ENCODE results near the gene GNL3L. TPM values are rescaled to one million over a fixed set of nuclear protein-coding genes. Genes with fewer than 3 reads are reported as not detected.
"Not testable (repeated sequence)": the region's sequence is repeated elsewhere in the genome, so short reads cannot be mapped to it uniquely, and the experiment has no call there.

Gene GNL3L
- total RNA-seq, 1 experiment from 2014 or later = 35.8 TPM

- no peak for DNase-seq (ENCODE audit: low read depth in 1 of 2, low spot score in 2 of 2)
- Histone ChIP-seq H3K27me3 (replicated peaks) (no peaks in the 10 kb centered on the region), H3K9me3 (replicated peaks) (no peaks in the 10 kb centered on the region), H3K36me3 (peaks cover 4% of the 10 kb centered on the region), H3K4me3 (peak overlapping the region; percentile 75), H3K4me1 (replicated peaks) (peaks cover 3% of the 10 kb centered on the region), H3K27ac (peak overlapping the region; percentile 90)
Measured at GRCh38 chrX:54529151-54529550, 868 bp upstream of the GNL3L start.

GRCh38 chrX:54530357-54530900, 410 bp downstream of the GNL3L start:
- Histone ChIP-seq H3K36me3 (peaks cover 4% of the 10 kb centered on the region), H3K27ac (peak overlapping the region; percentile 90), H3K4me3 (peak overlapping the region; percentile 75), H3K27me3 (replicated peaks) (no peaks in the 10 kb centered on the region), H3K9me3 (replicated peaks) (no peaks in the 10 kb centered on the region), H3K4me1 (replicated peaks) (peaks cover 8% of the 10 kb centered on the region)
- DNase-seq (ENCODE audit: low read depth in 1 of 2, low spot score in 2 of 2) = no peak

GRCh38 chrX:54534271-54534670, 4.3 kb downstream of the GNL3L start:
- no peak for DNase-seq (ENCODE audit: low read depth in 1 of 2, low spot score in 2 of 2)
- no peaks in the 10 kb centered on the region for H3K9me3 ChIP-seq (replicated peaks)
- H3K4me1 ChIP-seq (replicated peaks) = peaks cover 8% of the 10 kb centered on the region
- no peak overlapping the region for H3K4me3 ChIP-seq
- peaks cover 6% of the 10 kb centered on the region for H3K36me3 ChIP-seq
- H3K27ac ChIP-seq = no peak overlapping the region
- H3K27me3 ChIP-seq (replicated peaks) = no peaks in the 10 kb centered on the region

GRCh38 chrX:54540289-54540688, 10.3 kb downstream of the GNL3L start:
- Histone ChIP-seq H3K4me1 (replicated peaks) (peaks cover 3% of the 10 kb centered on the region; the same call in 1 of the 2 replicates), H3K27ac (peak overlapping the region; percentile 34; the same call in 1 of the 2 replicates), H3K9me3 (replicated peaks) (no peaks in the 10 kb centered on the region), H3K36me3 (peaks cover 25% of the 10 kb centered on the region), H3K27me3 (replicated peaks) (no peaks in the 10 kb centered on the region), H3K4me3 (no peak overlapping the region)
- peak; percentile 39 to 49 for DNase-seq (ENCODE audit: low read depth in 1 of 2, low spot score in 2 of 2)

- H3K27me3 ChIP-seq (replicated peaks); DNase-seq (ENCODE audit: low read depth in 1 of 2, low spot score in 2 of 2); H3K9me3 ChIP-seq (replicated peaks); H3K27ac ChIP-seq; H3K4me3 ChIP-seq; H3K4me1 ChIP-seq (replicated peaks): not testable (repeated sequence)
- H3K36me3 ChIP-seq = peaks cover 29% of the 10 kb centered on the region
Measured at GRCh38 chrX:54542239-54542638, 12.2 kb downstream of the GNL3L start.

- Histone ChIP-seq H3K4me1 (replicated peaks) (no peaks in the 10 kb centered on the region), H3K27me3 (replicated peaks) (no peaks in the 10 kb centered on the region), H3K9me3 (replicated peaks) (no peaks in the 10 kb centered on the region), H3K27ac (no peak overlapping the region), H3K4me3 (no peak overlapping the region), H3K36me3 (peaks cover 24% of the 10 kb centered on the region)
- DNase-seq (ENCODE audit: low read depth in 1 of 2, low spot score in 2 of 2) = no peak
Measured at GRCh38 chrX:54550821-54551220, 20.8 kb downstream of the GNL3L start.

- Histone ChIP-seq H3K27me3 (replicated peaks) (no peaks in the 10 kb centered on the region), H3K27ac (no peak overlapping the region), H3K9me3 (replicated peaks) (no peaks in the 10 kb centered on the region), H3K36me3 (peaks cover 22% of the 10 kb centered on the region), H3K4me3 (no peak overlapping the region), H3K4me1 (replicated peaks) (no peaks in the 10 kb centered on the region)
- DNase-seq (ENCODE audit: low read depth in 1 of 2, low spot score in 2 of 2) = no peak
Measured at GRCh38 chrX:54551801-54552200, 21.8 kb downstream of the GNL3L start.

- H3K9me3 ChIP-seq (replicated peaks); H3K4me3 ChIP-seq; H3K27me3 ChIP-seq (replicated peaks); H3K4me1 ChIP-seq (replicated peaks); DNase-seq (ENCODE audit: low read depth in 1 of 2, low spot score in 2 of 2); H3K27ac ChIP-seq: not testable (repeated sequence)
- peaks cover 13% of the 10 kb centered on the region for H3K36me3 ChIP-seq
Measured at GRCh38 chrX:54555006-54555405, 25.0 kb downstream of the GNL3L start.

GRCh38 chrX:54560411-54560810, 30.4 kb downstream of the GNL3L start:
- Histone ChIP-seq H3K27ac (no peak overlapping the region), H3K9me3 (replicated peaks) (no peaks in the 10 kb centered on the region), H3K4me3 (no peak overlapping the region), H3K27me3 (replicated peaks) (no peaks in the 10 kb centered on the region), H3K36me3 (peaks cover 12% of the 10 kb centered on the region), H3K4me1 (replicated peaks) (no peaks in the 10 kb centered on the region)
- DNase-seq (ENCODE audit: low read depth in 1 of 2, low spot score in 2 of 2) = no peak

- Histone ChIP-seq H3K4me3 (no peak overlapping the region), H3K36me3 (peaks cover 10% of the 10 kb centered on the region), H3K9me3 (replicated peaks) (no peaks in the 10 kb centered on the region), H3K4me1 (replicated peaks) (no peaks in the 10 kb centered on the region), H3K27ac (no peak overlapping the region), H3K27me3 (replicated peaks) (no peaks in the 10 kb centered on the region)
- DNase-seq (ENCODE audit: low read depth in 1 of 2, low spot score in 2 of 2) = no peak
Measured at GRCh38 chrX:54561622-54562021, 31.6 kb downstream of the GNL3L start.

- H3K27me3 ChIP-seq (replicated peaks) = no peaks in the 10 kb centered on the region
- no peak overlapping the region for H3K4me3 ChIP-seq
- no peaks in the 10 kb centered on the region for H3K9me3 ChIP-seq (replicated peaks)
- DNase-seq (ENCODE audit: low read depth in 1 of 2, low spot score in 2 of 2) = no peak
- H3K27ac ChIP-seq = no peak overlapping the region
- H3K36me3 ChIP-seq = no peaks in the 10 kb centered on the region
- no peaks in the 10 kb centered on the region for H3K4me1 ChIP-seq (replicated peaks)
Measured at GRCh38 chrX:54564936-54565335, 34.9 kb downstream of the GNL3L start.

- no peaks in the 10 kb centered on the region for H3K27me3 ChIP-seq (replicated peaks)
- H3K36me3 ChIP-seq = no peaks in the 10 kb centered on the region
- no peaks in the 10 kb centered on the region for H3K4me1 ChIP-seq (replicated peaks)
- H3K4me3 ChIP-seq = no peak overlapping the region
- DNase-seq (ENCODE audit: low read depth in 1 of 2, low spot score in 2 of 2) = no peak
- no peak overlapping the region for H3K27ac ChIP-seq
- H3K9me3 ChIP-seq (replicated peaks) = no peaks in the 10 kb centered on the region
Measured at GRCh38 chrX:54570332-54570731, 40.3 kb downstream of the GNL3L start.

- not testable (repeated sequence) for H3K9me3 ChIP-seq (replicated peaks); H3K4me3 ChIP-seq; H3K27me3 ChIP-seq (replicated peaks); H3K27ac ChIP-seq; H3K4me1 ChIP-seq (replicated peaks); H3K36me3 ChIP-seq; DNase-seq (ENCODE audit: low read depth in 1 of 2, low spot score in 2 of 2)
Measured at GRCh38 chrX:54572641-54573040, 42.6 kb downstream of the GNL3L start.

- Histone ChIP-seq H3K36me3 (no peaks in the 10 kb centered on the region), H3K4me1 (replicated peaks) (no peaks in the 10 kb centered on the region), H3K9me3 (replicated peaks) (no peaks in the 10 kb centered on the region), H3K27me3 (replicated peaks) (no peaks in the 10 kb centered on the region), H3K4me3 (no peak overlapping the region), H3K27ac (no peak overlapping the region)
- no peak for DNase-seq (ENCODE audit: low read depth in 1 of 2, low spot score in 2 of 2)
Measured at GRCh38 chrX:54597728-54598127, 67.7 kb downstream of the GNL3L start.

GRCh38 chrX:54602563-54602962, 72.5 kb downstream of the GNL3L start:
- Histone ChIP-seq H3K9me3 (replicated peaks) (no peaks in the 10 kb centered on the region), H3K4me1 (replicated peaks) (no peaks in the 10 kb centered on the region), H3K4me3 (no peak overlapping the region), H3K36me3 (no peaks in the 10 kb centered on the region), H3K27me3 (replicated peaks) (no peaks in the 10 kb centered on the region), H3K27ac (no peak overlapping the region)
- DNase-seq (ENCODE audit: low read depth in 1 of 2, low spot score in 2 of 2) = no peak
